Thyroid gland (tissue), 4 donors: ENCODE results near the gene NYAP2. TPM values are rescaled to one million over a fixed set of nuclear protein-coding genes. Genes with fewer than 3 reads are reported as not detected.

Experiments used
- DNase-seq, 2 donors: peaks; one replicate each; pipeline ENCODE4 v3.0.0-alpha.2; 2019
- H3K27ac ChIP-seq, 3 donors: fragments of 200-600 bp; sonication (generic); 1 replicate in 2 of 3; 2 replicates in 1 of 3; pipeline ENCODE4 v1.5.1; 2016 to 2019; ENCODE audit warnings: mild to moderate bottlenecking in 1 of 3, moderate library complexity in 1 of 3
- H3K27me3 ChIP-seq: fragments of 200-600 bp; sonication (generic); one replicate; pipeline ENCODE4 v1.5.1; 2019
- H3K36me3 ChIP-seq, 2 donors: fragments of 200-600 bp; sonication (generic); one replicate each; pipeline ENCODE4 v1.5.1; 2016 to 2019
- H3K4me1 ChIP-seq, 2 donors: fragments of 200-600 bp; sonication (generic); one replicate each; pipeline ENCODE4 v1.5.1; 2017 to 2019
- H3K4me3 ChIP-seq, 3 donors: fragments of 200-600 bp; sonication (generic); replicated peaks in 1 of 3; 1 replicate in 2 of 3; 2 replicates in 1 of 3; pipeline ENCODE4 v1.5.1; 2016; ENCODE audit warnings: mild to moderate bottlenecking in 1 of 3
- H3K9me3 ChIP-seq: fragments of 200-600 bp; sonication (generic); one replicate; pipeline ENCODE4 v1.5.1; 2017
- POLR2A ChIP-seq, 2 donors: fragments of 450-650 bp; IDR thresholded peaks; one replicate each; pipeline ENCODE4 v1.6.1; 2017; ENCODE audit warnings: antibody characterized with exemption in 2 of 2, mild to moderate bottlenecking in 2 of 2, moderate library complexity in 1 of 2
- WGBS, 2 donors: methylation state at CpG; one replicate each; pipeline ENCODE4 v1.1.5; 2017; 5-methylcytosine and 5-hydroxymethylcytosine counted together
- intact Hi-C: fragments of 100-400 bp; cut with DNase I; formaldehyde crosslinking; loops from one replicate; pipeline ENCODE4 v1.15.1; 2023
- total RNA-seq, 4 donors: library from RNA; depleted of rRNA; stranded (reverse); fragments of >200 nt; gene quantifications; one replicate each; pipeline ENCODE4 v1.2.3, GENCODE V29; 2016
- TF ChIP-seq, protein P1 (sequence below), 6 experiments: fragments of 200-600 bp in 3 of 6; fragments of 450-650 bp in 3 of 6; sonication (generic) in 3 of 6; IDR thresholded peaks; one replicate each; pipeline ENCODE4 v1.5.1; 2016 to 2019; ENCODE audit warnings: antibody characterized with exemption in 6 of 6, mild to moderate bottlenecking in 2 of 6, inconsistent platforms in 1 of 6, moderate library complexity in 1 of 6

The NYAP2 gene
- total RNA-seq, 4 donors from 2014 or later: not detected

DNA sequence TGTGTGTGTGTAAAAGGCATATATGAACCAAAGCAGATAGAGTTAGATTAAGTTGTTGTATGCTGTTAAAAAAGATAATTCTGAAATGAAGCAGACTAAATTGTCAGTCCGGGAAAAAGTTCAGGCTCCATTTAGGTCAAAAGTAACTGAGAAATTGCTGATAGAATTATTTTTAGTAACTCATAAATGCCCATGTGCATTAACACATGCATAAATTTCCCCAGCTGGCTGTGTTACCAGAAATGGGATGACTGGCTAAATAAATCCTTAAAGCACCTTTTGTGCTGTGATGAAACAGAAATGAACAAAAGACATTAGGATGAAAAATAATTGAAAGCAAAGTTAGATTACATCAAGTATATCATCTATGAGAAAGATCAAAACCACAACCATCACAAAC is 111.3 kb downstream of the NYAP2 start:
- 84 to 85% methylated on average over 1 of the region's 1 CpG for WGBS, 2 donors
- H3K27me3 ChIP-seq: no peaks in the 10 kb centered on the region
- no peak for DNase-seq
- no peak overlapping the region for H3K4me3 ChIP-seq
- H3K36me3 ChIP-seq: no peaks in the 10 kb centered on the region
- no peak for TF ChIP-seq POLR2A (IDR thresholded peaks at IDR 0.05)
- TF ChIP-seq, protein P1, sequence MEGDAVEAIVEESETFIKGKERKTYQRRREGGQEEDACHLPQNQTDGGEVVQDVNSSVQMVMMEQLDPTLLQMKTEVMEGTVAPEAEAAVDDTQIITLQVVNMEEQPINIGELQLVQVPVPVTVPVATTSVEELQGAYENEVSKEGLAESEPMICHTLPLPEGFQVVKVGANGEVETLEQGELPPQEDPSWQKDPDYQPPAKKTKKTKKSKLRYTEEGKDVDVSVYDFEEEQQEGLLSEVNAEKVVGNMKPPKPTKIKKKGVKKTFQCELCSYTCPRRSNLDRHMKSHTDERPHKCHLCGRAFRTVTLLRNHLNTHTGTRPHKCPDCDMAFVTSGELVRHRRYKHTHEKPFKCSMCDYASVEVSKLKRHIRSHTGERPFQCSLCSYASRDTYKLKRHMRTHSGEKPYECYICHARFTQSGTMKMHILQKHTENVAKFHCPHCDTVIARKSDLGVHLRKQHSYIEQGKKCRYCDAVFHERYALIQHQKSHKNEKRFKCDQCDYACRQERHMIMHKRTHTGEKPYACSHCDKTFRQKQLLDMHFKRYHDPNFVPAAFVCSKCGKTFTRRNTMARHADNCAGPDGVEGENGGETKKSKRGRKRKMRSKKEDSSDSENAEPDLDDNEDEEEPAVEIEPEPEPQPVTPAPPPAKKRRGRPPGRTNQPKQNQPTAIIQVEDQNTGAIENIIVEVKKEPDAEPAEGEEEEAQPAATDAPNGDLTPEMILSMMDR (IDR thresholded peaks at IDR 0.05): no peak
- no peaks in the 10 kb centered on the region for H3K4me1 ChIP-seq
- H3K9me3 ChIP-seq: no peaks in the 10 kb centered on the region
- H3K27ac ChIP-seq: no peak overlapping the region
- intact Hi-C loops: no loop called here

- TF ChIP-seq, protein P1 (IDR thresholded peaks at IDR 0.05): no peak
- no peak for TF ChIP-seq POLR2A (IDR thresholded peaks at IDR 0.05)
- Histone ChIP-seq H3K4me1 (no peaks in the 10 kb centered on the region), H3K27me3 (no peaks in the 10 kb centered on the region), H3K27ac (no peak overlapping the region), H3K36me3 (no peaks in the 10 kb centered on the region), H3K9me3 (no peaks in the 10 kb centered on the region), H3K4me3 (no peak overlapping the region)
- WGBS, 2 donors: 57 to 64% methylated on average over 1 of the region's 1 CpG
- intact Hi-C loops: no loop called here
- no peak for DNase-seq
These were observed 113.0 kb downstream of the NYAP2 start for GRCh38 chr2:225512469-225512868.

GRCh38 chr2:225512876-225513540 is 113.5 kb downstream of the NYAP2 start:
- Histone ChIP-seq H3K36me3 (no peaks in the 10 kb centered on the region), H3K9me3 (no peaks in the 10 kb centered on the region), H3K4me3 (no peak overlapping the region), H3K27ac (no peak overlapping the region), H3K27me3 (no peaks in the 10 kb centered on the region), H3K4me1 (no peaks in the 10 kb centered on the region)
- TF ChIP-seq, protein P1 (IDR thresholded peaks at IDR 0.05): no peak
- no peak for TF ChIP-seq POLR2A (IDR thresholded peaks at IDR 0.05)
- DNase-seq: no peak
- 73 to 76% methylated on average over 9 of the region's 9 CpGs for WGBS, 2 donors
- intact Hi-C loops: no loop called here

DNA sequence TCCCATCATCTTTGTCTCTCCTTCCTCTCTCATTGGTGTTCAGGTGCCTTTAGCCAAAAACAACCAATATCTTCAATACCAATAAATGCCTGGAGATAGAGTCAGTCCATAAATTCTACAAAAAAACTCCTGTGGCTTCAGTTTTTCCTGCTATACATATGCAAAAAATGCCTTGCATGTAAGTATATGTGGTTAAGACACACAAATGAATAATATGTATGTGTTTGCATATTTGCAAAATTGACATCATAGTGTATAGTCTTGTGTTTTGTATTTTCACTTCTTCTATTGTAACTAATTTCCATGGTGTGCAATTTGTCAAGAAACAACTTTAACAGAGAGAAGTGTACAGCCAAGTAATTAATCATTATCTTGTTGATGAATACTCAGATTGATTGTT is 115.5 kb downstream of the NYAP2 start:
- no peaks in the 10 kb centered on the region for H3K36me3 ChIP-seq
- no peaks in the 10 kb centered on the region for H3K9me3 ChIP-seq
- DNase-seq: no peak
- TF ChIP-seq POLR2A (IDR thresholded peaks at IDR 0.05): no peak
- TF ChIP-seq, protein P1 (IDR thresholded peaks at IDR 0.05): no peak
- no peak overlapping the region for H3K27ac ChIP-seq
- no peaks in the 10 kb centered on the region for H3K27me3 ChIP-seq
- H3K4me3 ChIP-seq: no peak overlapping the region
- no peaks in the 10 kb centered on the region for H3K4me1 ChIP-seq
- intact Hi-C loops: no loop called here

DNA sequence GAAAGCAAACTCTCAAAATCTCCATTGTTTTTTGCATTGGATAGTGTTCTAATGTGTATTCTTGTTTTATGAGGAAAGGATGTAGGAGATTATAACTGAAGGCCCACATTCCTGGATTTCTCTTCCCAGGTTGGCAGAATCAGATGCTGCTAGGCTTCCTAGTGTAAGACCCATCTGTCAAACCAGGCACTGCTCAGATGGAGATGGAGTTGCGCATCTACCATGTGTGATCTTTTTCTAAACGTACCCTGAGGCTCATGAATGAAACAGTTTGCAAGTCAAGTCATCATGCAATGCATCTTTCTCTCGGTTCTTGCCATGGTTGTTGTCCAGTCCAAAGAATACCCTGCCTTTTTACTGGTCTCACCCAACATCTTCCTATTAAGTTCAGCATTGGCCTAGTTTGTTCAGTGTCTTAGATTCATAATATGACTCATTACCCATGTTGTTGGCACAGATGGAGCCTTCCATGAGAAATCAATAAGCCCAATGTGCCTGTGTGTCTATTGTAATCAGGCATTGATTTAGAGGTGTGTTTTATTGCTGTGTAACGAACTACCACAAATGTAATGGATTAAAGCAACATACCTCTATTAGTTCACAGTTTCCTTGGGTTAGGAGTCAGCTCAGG is 127.4 kb downstream of the NYAP2 start:
- H3K27ac ChIP-seq: no peak overlapping the region
- intact Hi-C loops: no loop called here
- no peak overlapping the region for H3K4me3 ChIP-seq
- H3K9me3 ChIP-seq: no peaks in the 10 kb centered on the region
- DNase-seq: no peak
- no peaks in the 10 kb centered on the region for H3K36me3 ChIP-seq
- no peaks in the 10 kb centered on the region for H3K4me1 ChIP-seq
- H3K27me3 ChIP-seq: no peaks in the 10 kb centered on the region
- TF ChIP-seq, protein P1 (IDR thresholded peaks at IDR 0.05): no peak
- no peak for TF ChIP-seq POLR2A (IDR thresholded peaks at IDR 0.05)
- 88 to 93% methylated on average over 4 of the region's 4 CpGs for WGBS, 2 donors
